Activated naive CD4-positive, alpha-beta T cell treated with anti-CD3 and anti-CD28 coated beads, Interleukin-2, amount 50 U/mL, for 24 hours (primary cell): Measurements from ENCODE around the gene CNRIP1.

ENCODE experiments used
- H3K27ac Mint-ChIP-seq: one replicate; pipeline ENCODE4 v1.8.0; 2021; ENCODE audit warnings: mild to moderate bottlenecking, mixed read lengths
- H3K27me3 Mint-ChIP-seq: one replicate; pipeline ENCODE4 v1.8.0; 2021; ENCODE audit warnings: mixed read lengths
- H3K36me3 Mint-ChIP-seq: one replicate; pipeline ENCODE4 v1.8.0; 2021; ENCODE audit warnings: mixed read lengths
- H3K4me1 Mint-ChIP-seq: one replicate; pipeline ENCODE4 v1.8.0; 2021; ENCODE audit warnings: mixed read lengths
- H3K4me3 Mint-ChIP-seq: one replicate; pipeline ENCODE4 v1.8.0; 2021; ENCODE audit warnings: mild to moderate bottlenecking, mixed read lengths
- H3K9me3 Mint-ChIP-seq: one replicate; pipeline ENCODE4 v1.8.0; 2021; ENCODE audit warnings: mixed read lengths

Gene CNRIP1

GRCh38 chr2:68252400-68253218, 67.1 kb downstream of the CNRIP1 start, which contains the start of gene PPP3R1:
PPP3R1 (minus strand) TSS chr2:68252532; CDS start chr2:68252127, 405 bp downstream.
- H3K4me3 Mint-ChIP-seq: peak within 1 kb of the TSS; percentile 97
- H3K36me3 Mint-ChIP-seq: peaks cover 3% of the 10 kb centered on the region
- peaks cover 46% of the 10 kb centered on the region for H3K4me1 Mint-ChIP-seq
- H3K27ac Mint-ChIP-seq: peak within 1 kb of the TSS; percentile 97
- no peaks in the 10 kb centered on the region for H3K27me3 Mint-ChIP-seq
- no peaks in the 10 kb centered on the region for H3K9me3 Mint-ChIP-seq

DNA sequence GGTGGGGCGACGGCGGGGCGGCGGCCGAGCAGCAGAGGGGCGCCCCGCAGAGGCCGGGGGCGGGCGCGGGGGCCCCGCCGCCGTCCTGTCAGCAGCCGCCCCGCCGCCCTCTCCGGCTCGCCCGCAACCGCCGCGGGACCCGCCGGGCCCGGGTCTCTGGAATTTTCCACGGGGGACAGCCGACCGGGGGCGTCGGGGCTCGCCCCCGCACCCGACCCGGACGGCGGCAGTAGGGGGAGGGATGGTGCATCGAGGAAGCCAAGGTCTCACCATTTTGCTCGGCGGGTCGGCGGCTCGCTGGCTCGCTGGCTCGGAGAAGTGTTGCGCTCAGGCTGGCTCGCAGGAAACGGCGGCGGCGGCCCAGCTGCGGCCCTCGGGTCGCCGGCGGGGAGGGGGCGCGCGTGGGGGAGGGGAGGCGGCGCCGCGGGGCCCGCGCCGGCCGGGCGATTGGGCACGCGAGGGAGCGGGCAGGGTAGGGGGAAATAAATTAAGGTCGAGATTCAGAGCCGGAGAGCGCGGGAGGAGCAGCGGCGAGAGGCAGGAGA, 67.8 kb downstream of the CNRIP1 start:
- H3K27ac Mint-ChIP-seq: peak overlapping the region; percentile 94
- peaks cover 45% of the 10 kb centered on the region for H3K4me1 Mint-ChIP-seq
- H3K27me3 Mint-ChIP-seq: no peaks in the 10 kb centered on the region
- H3K36me3 Mint-ChIP-seq: peaks cover 3% of the 10 kb centered on the region
- no peaks in the 10 kb centered on the region for H3K9me3 Mint-ChIP-seq
- H3K4me3 Mint-ChIP-seq: peak overlapping the region; percentile 97

DNA sequence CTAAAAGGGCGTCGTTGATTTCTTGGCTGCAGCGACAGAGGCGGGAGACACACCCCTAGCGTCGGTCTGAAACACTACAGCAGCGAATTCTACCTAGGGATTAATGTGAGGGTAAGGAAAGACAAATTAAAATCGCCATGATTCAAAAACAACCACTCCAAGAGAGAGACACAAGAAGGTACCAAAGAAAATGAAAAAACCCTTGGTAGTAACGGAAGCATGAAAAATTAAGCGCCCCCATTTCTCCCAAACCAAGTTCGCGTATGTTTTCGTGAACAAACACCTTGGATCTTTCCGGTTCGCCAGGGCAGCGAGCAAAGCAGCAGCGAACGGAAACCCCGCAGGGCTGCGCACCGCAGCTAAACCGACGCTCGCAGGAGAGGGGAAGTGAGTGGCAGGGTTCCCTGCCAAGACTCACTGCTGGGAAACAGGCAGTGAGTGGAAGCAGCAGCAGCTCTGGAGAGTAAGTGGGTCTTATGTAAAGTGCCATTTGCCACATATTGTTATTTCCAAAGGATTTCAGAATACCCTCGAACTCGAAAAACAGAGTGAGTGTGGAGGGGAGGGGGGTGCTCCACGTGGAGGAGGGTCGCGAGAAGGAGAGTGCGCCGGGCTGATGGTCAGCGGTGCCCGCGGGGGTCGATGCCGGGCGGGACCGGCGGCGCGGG, 68.4 kb downstream of the CNRIP1 start:
- Mint-ChIP-seq H3K36me3 (peaks cover 3% of the 10 kb centered on the region), H3K27ac (peak overlapping the region; percentile 95), H3K9me3 (no peaks in the 10 kb centered on the region), H3K4me1 (peaks cover 42% of the 10 kb centered on the region), H3K4me3 (peak overlapping the region; percentile 91), H3K27me3 (no peaks in the 10 kb centered on the region)

DNA sequence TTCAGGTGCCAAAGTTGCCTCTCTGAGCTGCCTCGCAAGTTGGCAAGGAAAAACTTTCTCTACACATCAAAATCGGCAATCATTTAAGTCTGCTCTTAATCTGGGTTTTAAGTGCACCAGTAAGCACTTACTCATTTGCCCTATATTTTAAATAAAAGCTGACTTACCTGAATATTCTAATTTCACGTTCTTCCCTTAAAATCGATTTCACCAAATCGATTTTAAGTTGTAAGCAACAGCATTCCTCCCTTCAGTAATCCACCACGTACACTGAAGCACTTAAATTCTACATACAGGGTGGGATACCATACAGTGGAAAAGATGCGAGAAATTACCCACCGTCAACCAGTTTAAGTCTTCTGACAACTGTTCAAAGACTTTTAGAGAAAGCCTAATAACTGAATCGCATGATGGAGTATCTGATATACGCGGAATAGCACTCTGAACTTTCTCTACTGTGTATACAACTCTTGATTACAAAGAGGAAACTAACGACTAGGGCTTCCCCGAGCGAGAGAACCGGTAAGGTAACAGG, 69.0 kb downstream of the CNRIP1 start:
- Mint-ChIP-seq H3K4me3 (peak overlapping the region; percentile 91), H3K9me3 (no peaks in the 10 kb centered on the region), H3K27ac (peak overlapping the region; percentile 95), H3K4me1 (peaks cover 37% of the 10 kb centered on the region), H3K36me3 (peaks cover 3% of the 10 kb centered on the region), H3K27me3 (no peaks in the 10 kb centered on the region)

GRCh38 chr2:68250196-68250595, 69.6 kb downstream of the CNRIP1 start:
- Mint-ChIP-seq H3K36me3 (peaks cover 3% of the 10 kb centered on the region), H3K9me3 (no peaks in the 10 kb centered on the region), H3K4me3 (peak overlapping the region; percentile 91), H3K27me3 (no peaks in the 10 kb centered on the region), H3K27ac (peak overlapping the region; percentile 95), H3K4me1 (peaks cover 33% of the 10 kb centered on the region)

DNA sequence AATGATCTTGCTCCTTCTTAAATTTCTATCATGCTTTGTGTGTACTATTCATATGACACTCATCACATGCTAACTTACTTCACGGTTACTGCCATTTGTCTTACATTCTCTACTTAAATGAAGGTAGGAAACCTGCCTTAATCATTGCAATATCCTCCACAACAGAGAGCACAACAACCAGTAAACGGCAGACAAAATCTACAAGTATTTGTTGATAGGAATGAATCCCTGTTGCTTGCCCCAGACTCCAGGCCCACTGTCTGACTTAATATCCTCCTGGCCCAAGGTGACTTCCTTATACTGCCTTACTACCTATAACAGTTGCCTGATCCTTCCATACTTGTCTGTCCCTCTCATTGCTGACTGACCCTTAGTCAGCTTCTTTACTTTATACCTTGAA, 70.9 kb downstream of the CNRIP1 start:
- Mint-ChIP-seq H3K36me3 (peaks cover 3% of the 10 kb centered on the region), H3K4me3 (no peak overlapping the region)

DNA sequence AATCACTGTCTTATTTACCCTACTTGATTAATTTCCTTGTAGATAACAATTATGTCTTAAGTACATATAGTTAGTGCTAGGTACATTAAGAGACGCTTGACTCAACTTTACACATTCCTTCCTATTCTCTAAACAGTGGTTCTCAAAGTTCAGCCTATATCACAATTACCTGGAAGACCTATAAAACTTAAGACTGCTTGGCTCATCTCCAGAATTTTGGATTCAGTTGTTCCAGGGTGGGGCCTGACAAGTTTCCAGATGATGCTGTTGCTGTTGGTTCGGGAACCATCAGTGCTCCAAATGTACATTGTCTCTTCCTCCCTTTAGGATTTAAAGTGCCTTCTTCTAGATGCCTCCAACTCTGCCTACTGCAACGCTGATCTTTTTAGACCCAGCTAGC, 71.4 kb downstream of the CNRIP1 start:
- Mint-ChIP-seq H3K27ac (no peak overlapping the region), H3K9me3 (no peaks in the 10 kb centered on the region), H3K4me1 (peaks cover 20% of the 10 kb centered on the region), H3K4me3 (no peak overlapping the region), H3K27me3 (no peaks in the 10 kb centered on the region), H3K36me3 (peaks cover 3% of the 10 kb centered on the region)

More for the DNA sequence above, 70.9 kb downstream of the CNRIP1 start:
- Mint-ChIP-seq H3K27ac (no peak overlapping the region), H3K27me3 (no peaks in the 10 kb centered on the region), H3K9me3 (no peaks in the 10 kb centered on the region), H3K4me1 (peaks cover 20% of the 10 kb centered on the region)

DNA sequence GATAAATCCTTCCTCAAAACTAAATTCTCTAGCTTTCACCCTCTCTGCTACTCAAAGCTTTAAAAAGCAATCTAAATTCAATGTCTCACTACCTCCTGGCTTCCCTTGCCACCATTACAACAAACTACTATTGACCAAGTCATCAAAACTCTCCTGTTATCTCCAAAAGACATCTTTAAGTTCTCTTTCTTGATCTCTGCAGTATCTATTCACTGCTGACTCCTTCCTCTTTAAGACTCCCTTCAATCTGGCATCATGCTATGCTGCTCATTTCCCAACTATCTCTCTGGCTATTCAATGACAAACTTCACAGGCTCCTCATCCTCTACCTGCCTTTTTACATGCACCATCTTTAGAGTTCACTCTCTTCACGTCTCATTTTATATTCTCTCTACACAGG, 73.4 kb downstream of the CNRIP1 start:
- H3K9me3 Mint-ChIP-seq: no peaks in the 10 kb centered on the region
- H3K27me3 Mint-ChIP-seq: no peaks in the 10 kb centered on the region
- H3K4me3 Mint-ChIP-seq: no peak overlapping the region
- H3K27ac Mint-ChIP-seq: no peak overlapping the region
- H3K4me1 Mint-ChIP-seq: peaks cover 36% of the 10 kb centered on the region
- H3K36me3 Mint-ChIP-seq: peaks cover 3% of the 10 kb centered on the region

GRCh38 chr2:68245672-68246071, 74.1 kb downstream of the CNRIP1 start:
- H3K9me3 Mint-ChIP-seq: no peaks in the 10 kb centered on the region

GRCh38 chr2:68245066-68245465, 74.7 kb downstream of the CNRIP1 start:
- Mint-ChIP-seq H3K9me3 (no peaks in the 10 kb centered on the region), H3K4me1 (peaks cover 40% of the 10 kb centered on the region), H3K4me3 (no peak overlapping the region), H3K36me3 (peaks cover 4% of the 10 kb centered on the region), H3K27me3 (no peaks in the 10 kb centered on the region), H3K27ac (no peak overlapping the region)

More at GRCh38 chr2:68245672-68246071, 74.1 kb downstream of the CNRIP1 start:
- no peak overlapping the region for H3K4me3 Mint-ChIP-seq
- peaks cover 3% of the 10 kb centered on the region for H3K36me3 Mint-ChIP-seq
- H3K27me3 Mint-ChIP-seq: no peaks in the 10 kb centered on the region
- peaks cover 40% of the 10 kb centered on the region for H3K4me1 Mint-ChIP-seq
- no peak overlapping the region for H3K27ac Mint-ChIP-seq

- Mint-ChIP-seq H3K36me3 (peaks cover 2% of the 10 kb centered on the region), H3K4me3 (no peak overlapping the region), H3K9me3 (no peaks in the 10 kb centered on the region), H3K4me1 (peaks cover 39% of the 10 kb centered on the region), H3K27ac (no peak overlapping the region), H3K27me3 (no peaks in the 10 kb centered on the region)
Measured at GRCh38 chr2:68244456-68244855, 75.3 kb downstream of the CNRIP1 start.
